ENCODE results near the gene ZBTB49.

ZBTB49 gene

DNA sequence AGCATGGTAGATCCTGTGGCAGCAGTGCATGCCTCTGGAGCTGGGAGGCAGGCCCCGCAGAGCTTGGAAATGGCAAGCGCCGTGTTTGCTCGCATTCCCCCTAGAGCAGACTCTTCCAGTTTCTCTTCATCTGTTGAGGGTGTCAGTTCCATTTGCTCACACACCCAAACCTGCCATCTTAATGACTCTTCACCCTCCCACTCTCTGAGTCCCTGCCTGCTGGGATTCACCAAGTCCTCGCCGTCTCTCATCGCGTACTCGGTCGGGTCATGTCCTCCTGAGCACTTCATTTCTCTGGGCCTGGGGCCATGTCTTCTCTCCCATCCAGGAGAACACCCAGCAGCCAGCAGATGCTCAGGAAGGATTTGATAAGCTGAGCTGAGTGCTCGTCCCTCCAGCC, 16.9 kb downstream of the ZBTB49 start:
- no peak for TF ChIP-seq FOXP2 (optimal IDR thresholded peaks at IDR 0.05; ENCODE audit: borderline replicate concordance, extremely low read depth, extremely low read length, insufficient read depth)
- no peak for TF ChIP-seq POLR2AphosphoS5 (IDR thresholded peaks at IDR 0.05; ENCODE audit: low read depth, low read length)
- TF ChIP-seq, protein P1, sequence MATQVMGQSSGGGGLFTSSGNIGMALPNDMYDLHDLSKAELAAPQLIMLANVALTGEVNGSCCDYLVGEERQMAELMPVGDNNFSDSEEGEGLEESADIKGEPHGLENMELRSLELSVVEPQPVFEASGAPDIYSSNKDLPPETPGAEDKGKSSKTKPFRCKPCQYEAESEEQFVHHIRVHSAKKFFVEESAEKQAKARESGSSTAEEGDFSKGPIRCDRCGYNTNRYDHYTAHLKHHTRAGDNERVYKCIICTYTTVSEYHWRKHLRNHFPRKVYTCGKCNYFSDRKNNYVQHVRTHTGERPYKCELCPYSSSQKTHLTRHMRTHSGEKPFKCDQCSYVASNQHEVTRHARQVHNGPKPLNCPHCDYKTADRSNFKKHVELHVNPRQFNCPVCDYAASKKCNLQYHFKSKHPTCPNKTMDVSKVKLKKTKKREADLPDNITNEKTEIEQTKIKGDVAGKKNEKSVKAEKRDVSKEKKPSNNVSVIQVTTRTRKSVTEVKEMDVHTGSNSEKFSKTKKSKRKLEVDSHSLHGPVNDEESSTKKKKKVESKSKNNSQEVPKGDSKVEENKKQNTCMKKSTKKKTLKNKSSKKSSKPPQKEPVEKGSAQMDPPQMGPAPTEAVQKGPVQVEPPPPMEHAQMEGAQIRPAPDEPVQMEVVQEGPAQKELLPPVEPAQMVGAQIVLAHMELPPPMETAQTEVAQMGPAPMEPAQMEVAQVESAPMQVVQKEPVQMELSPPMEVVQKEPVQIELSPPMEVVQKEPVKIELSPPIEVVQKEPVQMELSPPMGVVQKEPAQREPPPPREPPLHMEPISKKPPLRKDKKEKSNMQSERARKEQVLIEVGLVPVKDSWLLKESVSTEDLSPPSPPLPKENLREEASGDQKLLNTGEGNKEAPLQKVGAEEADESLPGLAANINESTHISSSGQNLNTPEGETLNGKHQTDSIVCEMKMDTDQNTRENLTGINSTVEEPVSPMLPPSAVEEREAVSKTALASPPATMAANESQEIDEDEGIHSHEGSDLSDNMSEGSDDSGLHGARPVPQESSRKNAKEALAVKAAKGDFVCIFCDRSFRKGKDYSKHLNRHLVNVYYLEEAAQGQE (IDR thresholded peaks at IDR 0.05; ENCODE audit: insufficient read depth in 1 of 2, low read depth in 2 of 2, low read length in 2 of 2): no peak
- no peak for TF ChIP-seq TAF1 (IDR thresholded peaks at IDR 0.05; ENCODE audit: borderline replicate concordance, insufficient read depth, low read length)
- TF ChIP-seq SIN3A (IDR thresholded peaks at IDR 0.05; ENCODE audit: borderline replicate concordance, insufficient read depth, low read length): no peak

- TF ChIP-seq FOXP2 (optimal IDR thresholded peaks at IDR 0.05; ENCODE audit: borderline replicate concordance, extremely low read depth, extremely low read length, insufficient read depth) (no peak), SIN3A (IDR thresholded peaks at IDR 0.05; ENCODE audit: borderline replicate concordance, insufficient read depth, low read length) (no peak), POLR2AphosphoS5 (IDR thresholded peaks at IDR 0.05; ENCODE audit: low read depth, low read length) (no peak), TAF1 (IDR thresholded peaks at IDR 0.05; ENCODE audit: borderline replicate concordance, insufficient read depth, low read length) (no peak)
- TF ChIP-seq, protein P1 (IDR thresholded peaks at IDR 0.05; ENCODE audit: insufficient read depth in 1 of 2, low read depth in 2 of 2, low read length in 2 of 2): no peak
Measured at GRCh38 chr4:4308800-4309441, 18.9 kb downstream of the ZBTB49 start.

- TF ChIP-seq, protein P1 (IDR thresholded peaks at IDR 0.05; ENCODE audit: insufficient read depth in 1 of 2, low read depth in 2 of 2, low read length in 2 of 2): no peak
- TF ChIP-seq TAF1 (IDR thresholded peaks at IDR 0.05; ENCODE audit: borderline replicate concordance, insufficient read depth, low read length) (no peak), SIN3A (IDR thresholded peaks at IDR 0.05; ENCODE audit: borderline replicate concordance, insufficient read depth, low read length) (no peak), POLR2AphosphoS5 (IDR thresholded peaks at IDR 0.05; ENCODE audit: low read depth, low read length) (no peak), FOXP2 (optimal IDR thresholded peaks at IDR 0.05; ENCODE audit: borderline replicate concordance, extremely low read depth, extremely low read length, insufficient read depth) (no peak)
Measured at GRCh38 chr4:4311193-4311592, 21.1 kb downstream of the ZBTB49 start.

DNA sequence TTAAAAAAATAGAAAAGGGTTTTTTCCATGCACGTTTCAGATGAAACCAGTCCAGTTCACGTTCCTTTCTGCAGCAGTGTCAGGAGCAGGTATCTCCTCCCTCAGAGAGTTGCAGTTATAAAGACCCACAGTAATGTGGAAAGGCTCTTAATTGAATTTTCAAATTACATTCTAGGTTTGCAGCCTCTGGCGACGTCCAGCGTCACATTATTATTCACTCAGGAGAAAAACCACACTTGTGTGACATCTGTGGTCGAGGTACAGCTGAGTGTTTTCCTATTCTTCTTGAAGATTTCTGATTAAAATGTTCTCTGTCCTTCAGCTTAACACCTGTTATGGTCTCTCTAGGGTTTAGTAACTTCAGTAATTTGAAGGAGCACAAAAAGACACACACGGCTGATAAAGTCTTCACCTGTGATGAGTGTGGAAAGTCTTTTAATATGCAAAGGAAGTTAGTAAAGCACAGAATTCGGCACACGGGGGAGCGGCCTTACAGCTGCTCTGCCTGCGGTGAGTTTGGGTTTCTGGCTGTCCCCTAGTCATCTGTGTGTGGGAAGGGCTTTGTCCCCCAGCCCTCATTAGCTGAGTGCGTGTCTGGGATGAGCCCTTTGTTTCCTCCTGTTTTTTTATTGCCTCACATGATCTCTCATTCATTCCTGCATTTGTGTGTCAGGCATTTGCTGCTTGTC, 25.6 kb downstream of the ZBTB49 start:
- no peak for TF ChIP-seq FOXP2 (optimal IDR thresholded peaks at IDR 0.05; ENCODE audit: borderline replicate concordance, extremely low read depth, extremely low read length, insufficient read depth)
- TF ChIP-seq, protein P1 (IDR thresholded peaks at IDR 0.05; ENCODE audit: insufficient read depth in 1 of 2, low read depth in 2 of 2, low read length in 2 of 2): no peak
- no peak for TF ChIP-seq SIN3A (IDR thresholded peaks at IDR 0.05; ENCODE audit: borderline replicate concordance, insufficient read depth, low read length)
- no peak for TF ChIP-seq TAF1 (IDR thresholded peaks at IDR 0.05; ENCODE audit: borderline replicate concordance, insufficient read depth, low read length)
- no peak for TF ChIP-seq POLR2AphosphoS5 (IDR thresholded peaks at IDR 0.05; ENCODE audit: low read depth, low read length)
